KOPT-K1 (cell line): ENCODE measurements around the gene ASH1L.
A peak's percentile ranks its signal among the peaks of the same experiment; 100 is the strongest.
"Not testable (repeated sequence)": the region's sequence is repeated elsewhere in the genome, so short reads cannot be mapped to it uniquely, and the experiment has no call there.

Experiments used
- H3K27ac ChIP-seq: fragments of 200-600 bp; sonication (generic); 2 replicates; pipeline ENCODE4 v1.5.1; 2016; ENCODE audit warnings: antibody characterized with exemption, mild to moderate bottlenecking, low read depth, low read length; ENCODE audit not compliant: poor library complexity, severe bottlenecking
- H3K36me3 ChIP-seq: fragments of 200-600 bp; sonication (generic); 2 replicates; pipeline ENCODE4 v1.5.1; 2017; ENCODE audit warnings: antibody characterized with exemption, mild to moderate bottlenecking, low read length, moderate library complexity; ENCODE audit not compliant: insufficient read depth
- H3K9me3 ChIP-seq: fragments of 200-600 bp; sonication (generic); 2 replicates; pipeline ENCODE4 v1.5.1; 2017; ENCODE audit warnings: antibody characterized with exemption, low read length, mild to moderate bottlenecking; ENCODE audit not compliant: insufficient read depth, poor library complexity, severe bottlenecking

ASH1L gene, protein sequence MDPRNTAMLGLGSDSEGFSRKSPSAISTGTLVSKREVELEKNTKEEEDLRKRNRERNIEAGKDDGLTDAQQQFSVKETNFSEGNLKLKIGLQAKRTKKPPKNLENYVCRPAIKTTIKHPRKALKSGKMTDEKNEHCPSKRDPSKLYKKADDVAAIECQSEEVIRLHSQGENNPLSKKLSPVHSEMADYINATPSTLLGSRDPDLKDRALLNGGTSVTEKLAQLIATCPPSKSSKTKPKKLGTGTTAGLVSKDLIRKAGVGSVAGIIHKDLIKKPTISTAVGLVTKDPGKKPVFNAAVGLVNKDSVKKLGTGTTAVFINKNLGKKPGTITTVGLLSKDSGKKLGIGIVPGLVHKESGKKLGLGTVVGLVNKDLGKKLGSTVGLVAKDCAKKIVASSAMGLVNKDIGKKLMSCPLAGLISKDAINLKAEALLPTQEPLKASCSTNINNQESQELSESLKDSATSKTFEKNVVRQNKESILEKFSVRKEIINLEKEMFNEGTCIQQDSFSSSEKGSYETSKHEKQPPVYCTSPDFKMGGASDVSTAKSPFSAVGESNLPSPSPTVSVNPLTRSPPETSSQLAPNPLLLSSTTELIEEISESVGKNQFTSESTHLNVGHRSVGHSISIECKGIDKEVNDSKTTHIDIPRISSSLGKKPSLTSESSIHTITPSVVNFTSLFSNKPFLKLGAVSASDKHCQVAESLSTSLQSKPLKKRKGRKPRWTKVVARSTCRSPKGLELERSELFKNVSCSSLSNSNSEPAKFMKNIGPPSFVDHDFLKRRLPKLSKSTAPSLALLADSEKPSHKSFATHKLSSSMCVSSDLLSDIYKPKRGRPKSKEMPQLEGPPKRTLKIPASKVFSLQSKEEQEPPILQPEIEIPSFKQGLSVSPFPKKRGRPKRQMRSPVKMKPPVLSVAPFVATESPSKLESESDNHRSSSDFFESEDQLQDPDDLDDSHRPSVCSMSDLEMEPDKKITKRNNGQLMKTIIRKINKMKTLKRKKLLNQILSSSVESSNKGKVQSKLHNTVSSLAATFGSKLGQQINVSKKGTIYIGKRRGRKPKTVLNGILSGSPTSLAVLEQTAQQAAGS (N-terminal part only)

DNA sequence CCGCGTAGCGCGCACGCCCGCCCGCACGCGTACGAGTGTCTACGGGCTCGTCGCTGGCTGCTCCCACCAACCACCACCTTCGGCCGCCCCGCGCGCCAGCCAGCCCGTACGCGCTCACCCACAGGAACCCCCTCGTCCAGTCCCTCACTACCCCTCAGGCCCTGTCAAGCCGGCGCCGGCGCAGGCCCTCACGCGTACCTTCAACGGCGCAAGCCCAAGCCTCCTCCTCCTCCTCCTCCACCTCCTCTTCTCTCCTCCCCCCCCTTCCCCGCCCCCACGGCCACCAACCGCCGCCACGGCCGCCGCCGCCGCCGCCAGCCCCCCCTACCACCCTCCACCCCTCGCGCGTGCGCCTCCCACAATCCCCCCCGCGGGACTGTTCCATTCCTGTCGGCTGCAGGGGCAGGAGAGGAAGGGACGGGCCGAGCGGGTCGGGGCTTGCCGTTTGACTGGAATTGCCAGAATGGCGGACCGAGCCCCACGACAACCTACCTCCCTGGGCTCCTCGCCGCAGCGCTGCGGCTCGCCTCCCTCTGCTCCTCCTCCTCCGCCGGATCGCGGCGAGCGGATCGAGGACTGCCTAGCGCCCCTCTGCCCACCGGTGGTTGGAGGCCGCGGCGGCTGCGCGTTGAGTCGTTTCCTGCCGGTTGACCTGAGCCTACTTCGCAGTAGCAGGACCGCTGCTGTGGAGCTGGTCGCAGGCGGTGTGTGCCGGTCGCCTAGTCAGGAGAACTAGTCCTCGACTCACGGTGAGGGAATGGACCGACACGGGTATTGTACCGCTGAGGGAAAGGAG, at the start of gene ASH1L:
Gene ASH1L, minus strand, starts transcription at position 223 of the 796 bp plus-strand sequence. CDS start 41,284 bp downstream, outside the sequence.
- peaks cover 31% of the 10 kb centered on the region for H3K36me3 ChIP-seq
- H3K27ac ChIP-seq, result peak within 1 kb of the TSS; percentile 97
- no peaks in the 10 kb centered on the region for H3K9me3 ChIP-seq

DNA sequence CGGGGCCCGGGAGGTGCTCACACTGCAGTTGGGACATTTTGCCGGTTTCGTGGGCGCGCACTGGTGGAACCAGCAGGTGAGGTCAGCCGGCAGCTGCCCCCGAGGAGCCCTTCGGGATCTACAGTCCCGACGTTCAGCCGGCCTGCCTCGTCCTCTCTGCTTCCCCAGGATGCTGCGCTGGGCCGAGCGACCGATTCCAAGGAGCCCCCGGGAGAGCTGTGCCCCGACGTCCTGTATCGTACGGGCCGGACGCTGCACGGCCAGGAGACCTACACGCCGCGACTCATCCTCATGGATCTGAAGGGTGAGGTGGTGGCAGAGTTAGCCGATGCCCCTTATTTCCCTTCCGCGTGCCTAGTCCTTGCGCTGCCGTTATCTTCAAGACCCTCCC, 47.6 kb upstream of the ASH1L start:
- not testable (repeated sequence) for H3K9me3 ChIP-seq, H3K27ac ChIP-seq
- peaks cover 20% of the 10 kb centered on the region for H3K36me3 ChIP-seq

DNA sequence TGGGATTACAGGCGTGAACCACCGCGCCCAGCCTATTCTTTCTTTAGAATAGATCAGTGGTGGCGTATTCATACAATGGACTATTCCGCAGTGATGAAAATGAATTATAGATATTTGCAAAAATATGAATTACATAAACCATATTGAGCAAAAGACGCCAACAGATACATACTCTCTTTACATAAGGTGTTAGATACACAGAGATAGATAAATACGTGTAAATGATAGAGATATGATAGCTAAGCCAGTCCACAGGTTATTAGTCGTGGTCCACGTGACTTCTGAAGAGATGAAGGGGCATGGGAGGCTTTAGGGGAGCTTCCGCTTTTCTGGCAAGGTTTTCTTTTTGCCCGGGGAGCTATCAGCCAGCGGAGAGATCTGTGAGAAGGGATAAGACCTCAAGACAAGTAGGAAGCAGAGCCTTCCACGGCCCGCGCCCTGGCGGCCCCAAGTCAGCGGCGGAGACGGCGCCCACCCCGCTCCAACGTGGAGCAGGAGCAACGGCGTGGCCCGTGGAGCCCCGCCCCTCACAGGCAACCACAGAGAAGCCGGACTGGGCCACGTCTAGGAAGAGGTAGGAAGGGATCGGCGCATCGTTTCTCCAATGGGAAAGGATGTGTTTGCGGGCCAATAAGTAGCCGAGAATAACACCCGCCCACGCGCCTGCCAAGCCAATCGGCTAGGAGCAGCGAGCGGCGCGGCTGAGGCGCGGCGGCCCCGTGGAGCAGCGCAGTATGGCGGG, 47.1 kb upstream of the ASH1L start, which contains the start of gene MSTO1:
Gene MSTO1, plus strand, starts transcription at position 704 of the 742 bp plus-strand sequence. Its CDS starts 31 bp downstream, at position 735.
- Histone ChIP-seq H3K27ac (peak within 1 kb of the TSS; percentile 86), H3K36me3 (peaks cover 18% of the 10 kb centered on the region)

DNA sequence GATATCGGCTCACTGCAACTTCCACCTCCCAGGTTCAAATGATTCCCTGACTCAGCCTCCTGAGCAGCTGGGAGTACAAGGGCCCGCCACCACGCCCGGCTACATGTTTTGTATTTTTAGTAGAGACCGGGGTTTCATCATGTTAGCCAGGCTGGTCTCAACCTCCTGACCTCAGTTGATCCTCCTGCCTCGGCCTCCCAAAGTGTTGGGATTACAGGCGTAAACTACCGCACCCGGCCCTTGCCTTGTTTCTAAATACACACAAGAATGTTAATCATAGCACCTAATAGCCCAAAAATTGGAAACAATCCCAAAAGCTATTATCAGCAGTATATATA, 46.3 kb upstream of the ASH1L start:
- H3K27ac ChIP-seq, result no peak overlapping the region
- H3K9me3 ChIP-seq, result no peaks in the 10 kb centered on the region
- peaks cover 15% of the 10 kb centered on the region for H3K36me3 ChIP-seq

More for the DNA sequence above, 47.1 kb upstream of the ASH1L start, which contains the start of gene MSTO1:
- H3K9me3 ChIP-seq, result no peaks in the 10 kb centered on the region

DNA sequence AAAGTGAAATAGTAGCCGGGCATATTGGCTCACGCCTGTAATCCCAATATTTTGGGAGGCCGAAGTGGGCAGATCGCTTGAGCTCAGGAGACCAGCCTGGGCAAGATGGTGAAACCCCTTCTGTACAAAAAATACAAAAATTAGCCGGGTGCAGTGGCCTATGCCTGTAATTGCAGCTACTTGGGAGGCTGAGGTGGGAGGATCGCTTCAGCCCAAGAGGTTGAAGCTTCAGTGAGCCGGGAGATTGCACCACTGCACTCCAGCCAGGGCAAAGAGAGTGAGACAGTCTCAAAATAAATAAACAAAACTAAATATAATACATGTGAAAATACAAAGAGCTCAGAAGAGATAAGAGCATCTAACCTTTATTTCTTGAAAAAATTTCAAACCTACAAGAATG, 45.1 kb upstream of the ASH1L start:
- H3K9me3 ChIP-seq, result no peaks in the 10 kb centered on the region
- peaks cover 8% of the 10 kb centered on the region for H3K36me3 ChIP-seq
- no peak overlapping the region for H3K27ac ChIP-seq

DNA sequence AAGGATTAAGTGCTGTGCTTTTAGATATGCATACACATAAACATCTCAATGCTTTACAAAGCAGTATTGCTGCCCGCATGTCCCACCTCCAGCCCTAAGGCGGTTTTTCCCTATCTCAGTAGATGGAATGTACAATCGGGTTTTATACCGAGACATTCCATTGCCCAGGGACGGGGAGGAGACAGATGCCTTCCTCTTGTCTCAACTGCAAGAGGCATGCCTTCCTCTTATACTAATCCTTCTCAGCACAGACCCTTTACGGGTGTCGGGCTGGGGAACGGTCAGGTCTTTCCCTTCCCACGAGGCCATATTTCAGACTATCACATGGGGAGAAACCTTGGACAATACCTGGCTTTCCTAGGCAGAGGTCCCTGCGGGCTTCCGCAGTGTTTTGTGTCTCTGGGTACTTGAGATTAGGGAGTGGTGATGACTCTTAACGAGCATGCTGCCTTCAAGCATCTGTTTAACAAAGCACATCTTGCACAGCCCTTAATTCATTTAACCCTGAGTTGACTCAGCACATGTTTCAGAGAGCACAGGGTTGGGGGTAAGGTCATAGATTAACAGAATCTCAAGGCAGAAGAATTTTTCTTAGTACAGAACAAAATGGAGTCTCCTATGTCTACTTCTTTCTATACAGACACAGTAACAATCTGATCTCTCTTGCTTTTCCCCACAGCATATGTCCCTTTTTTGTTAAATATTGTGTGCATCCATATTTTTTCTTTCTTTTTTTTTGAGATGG, 37.4 kb upstream of the ASH1L start:
- H3K9me3 ChIP-seq, H3K27ac ChIP-seq, H3K36me3 ChIP-seq: not testable (repeated sequence)

DNA sequence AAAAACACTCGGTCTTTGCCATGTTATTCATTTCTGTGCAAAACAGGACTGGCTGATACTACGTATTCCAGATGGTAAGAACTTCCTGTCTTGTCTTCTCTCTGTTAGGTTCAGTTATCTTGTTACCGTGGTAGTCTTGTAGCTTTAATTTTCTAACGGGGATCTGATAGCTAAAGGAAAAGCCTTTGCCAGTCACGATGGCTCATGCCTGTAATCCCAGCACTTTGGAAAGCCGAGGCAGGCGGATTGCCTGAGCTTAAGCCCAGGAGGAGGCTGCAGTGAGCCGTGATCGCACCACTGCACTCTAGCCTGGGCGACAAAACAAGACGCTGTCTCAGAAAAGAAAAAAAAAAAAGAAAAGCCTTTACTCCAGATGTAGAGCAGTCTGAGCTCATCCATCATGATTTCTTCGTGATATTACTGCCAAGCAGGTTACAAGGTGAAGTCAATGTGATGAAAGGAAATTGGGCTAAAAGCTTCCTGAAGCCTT, 36.3 kb upstream of the ASH1L start:
- Histone ChIP-seq H3K36me3 (no peaks in the 10 kb centered on the region), H3K27ac (no peak overlapping the region), H3K9me3 (no peaks in the 10 kb centered on the region)

DNA sequence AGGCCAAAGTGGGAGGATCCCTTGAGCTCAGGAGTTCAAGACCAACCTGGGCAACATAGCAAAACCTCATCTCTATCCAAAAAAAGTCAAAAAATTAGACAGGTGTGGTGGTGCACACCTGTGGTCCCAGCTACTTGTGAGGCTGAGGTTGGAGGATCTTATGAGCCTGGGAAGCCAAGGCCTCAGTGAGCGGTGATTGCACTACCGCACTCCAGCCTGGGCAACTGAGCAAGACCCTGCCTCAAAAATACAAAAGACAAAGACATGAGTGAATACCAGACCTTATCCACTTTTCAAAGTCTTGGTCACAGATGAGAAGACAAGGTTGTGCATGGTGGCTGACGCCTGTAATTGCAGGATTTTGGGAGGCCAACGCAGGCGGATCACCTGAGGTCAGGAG, 34.3 kb upstream of the ASH1L start:
- no peaks in the 10 kb centered on the region for H3K9me3 ChIP-seq
- H3K27ac ChIP-seq, result no peak overlapping the region
- H3K36me3 ChIP-seq, result no peaks in the 10 kb centered on the region

DNA sequence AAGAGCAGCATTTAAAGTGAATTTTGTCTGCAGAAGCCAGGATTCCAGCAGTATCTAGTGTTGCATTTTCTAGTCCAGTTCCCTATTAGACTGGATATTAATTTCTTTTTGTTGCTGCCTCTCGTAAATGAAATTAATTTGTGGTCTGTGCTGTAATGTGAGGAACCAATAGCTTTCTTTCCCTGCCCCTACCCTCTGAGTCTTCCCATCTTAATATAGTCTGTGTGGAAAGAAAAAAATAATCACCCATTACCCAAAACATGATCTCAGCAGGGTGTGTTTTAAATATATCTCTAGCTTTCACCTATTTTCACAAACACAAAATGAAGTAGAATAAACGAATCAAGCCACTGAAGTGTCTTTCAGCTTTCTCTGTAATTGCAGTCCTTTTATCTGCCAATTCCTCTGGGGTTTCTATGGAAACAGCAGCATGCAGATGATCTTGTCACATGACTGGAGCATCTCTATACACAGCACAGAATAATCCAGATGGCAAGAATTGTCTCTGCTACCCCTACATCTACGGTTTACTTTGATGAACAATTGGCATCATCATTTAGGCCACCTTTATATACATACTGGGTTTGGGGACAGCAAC, 33.4 kb upstream of the ASH1L start:
- H3K9me3 ChIP-seq, H3K27ac ChIP-seq, H3K36me3 ChIP-seq: not testable (repeated sequence)

DNA sequence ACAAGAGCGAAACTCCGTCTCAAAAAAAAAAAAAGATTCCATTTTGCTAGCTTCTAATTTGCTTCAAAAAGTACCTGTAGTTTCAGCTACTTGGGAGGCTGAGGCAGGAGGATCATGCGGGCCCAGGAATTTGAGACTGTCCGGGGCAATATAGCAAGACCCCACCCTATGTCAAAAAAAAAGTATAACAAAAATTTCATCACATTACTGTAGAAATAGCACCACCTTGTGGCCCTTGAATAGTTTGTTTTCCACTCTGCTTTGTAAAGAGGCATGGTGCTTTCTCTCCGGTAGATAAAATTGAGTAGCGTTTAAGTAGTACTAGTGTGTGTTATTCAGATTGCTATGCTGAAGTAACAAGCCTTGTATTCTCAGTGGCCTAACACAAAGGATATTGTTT, 29.2 kb upstream of the ASH1L start:
- Histone ChIP-seq H3K36me3 (no peaks in the 10 kb centered on the region), H3K9me3 (no peaks in the 10 kb centered on the region), H3K27ac (no peak overlapping the region)

DNA sequence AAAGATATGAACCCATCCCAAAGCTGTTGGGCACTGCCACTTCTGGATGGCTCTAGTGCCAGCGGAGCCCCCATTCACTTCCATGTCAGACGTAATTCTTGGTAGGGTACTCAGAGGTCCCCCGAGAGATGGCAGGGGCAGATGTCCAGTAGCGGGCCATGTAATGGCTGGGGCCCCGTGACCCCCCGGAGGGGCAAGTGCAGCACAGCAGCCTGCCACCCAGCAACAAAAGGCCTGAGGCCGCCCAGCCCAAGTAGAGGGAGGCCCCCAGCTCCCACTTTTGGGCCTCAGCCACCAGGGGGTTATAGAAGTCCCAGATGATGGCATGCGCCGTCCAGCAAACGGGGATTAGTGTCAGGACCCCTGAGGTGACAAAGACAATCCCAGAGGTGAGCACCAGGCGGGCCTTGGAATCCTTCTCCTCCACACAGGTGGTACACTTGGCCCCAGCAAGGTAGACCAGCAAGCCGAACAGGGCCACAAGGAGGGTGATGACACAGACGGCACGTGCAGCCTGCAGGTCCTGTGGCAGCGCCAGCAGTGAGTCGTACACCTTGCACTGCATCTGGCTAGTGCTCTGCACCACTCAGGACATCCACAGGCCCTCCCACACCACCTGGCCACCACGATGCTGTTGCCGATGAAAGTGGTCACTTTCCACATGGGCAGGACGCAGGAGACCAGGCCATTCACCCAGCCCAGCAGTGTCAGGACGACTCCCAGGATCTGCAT, 28.1 kb upstream of the ASH1L start:
- H3K9me3 ChIP-seq, H3K27ac ChIP-seq, H3K36me3 ChIP-seq: not testable (repeated sequence)

DNA sequence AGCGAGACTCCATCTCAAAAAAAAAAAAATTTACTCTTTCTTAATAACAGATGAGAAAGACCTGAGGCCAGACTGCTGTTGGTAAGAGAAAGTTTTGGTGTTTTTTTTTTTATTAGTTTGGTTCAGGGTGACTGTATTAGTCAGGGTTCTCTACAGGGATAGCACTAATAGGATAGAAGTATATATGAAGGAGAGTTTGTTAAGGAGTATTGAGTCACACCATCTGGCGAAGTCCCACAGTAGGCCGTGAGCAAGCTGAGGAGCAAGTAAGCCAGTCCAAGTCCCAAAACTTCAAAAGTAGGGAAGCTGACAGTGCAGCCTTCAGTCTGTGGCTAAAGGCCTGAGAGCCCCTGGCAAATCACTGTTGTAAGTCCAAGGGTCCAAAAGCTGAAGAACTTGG, 26.7 kb upstream of the ASH1L start:
- not testable (repeated sequence) for H3K36me3 ChIP-seq, H3K9me3 ChIP-seq, H3K27ac ChIP-seq

DNA sequence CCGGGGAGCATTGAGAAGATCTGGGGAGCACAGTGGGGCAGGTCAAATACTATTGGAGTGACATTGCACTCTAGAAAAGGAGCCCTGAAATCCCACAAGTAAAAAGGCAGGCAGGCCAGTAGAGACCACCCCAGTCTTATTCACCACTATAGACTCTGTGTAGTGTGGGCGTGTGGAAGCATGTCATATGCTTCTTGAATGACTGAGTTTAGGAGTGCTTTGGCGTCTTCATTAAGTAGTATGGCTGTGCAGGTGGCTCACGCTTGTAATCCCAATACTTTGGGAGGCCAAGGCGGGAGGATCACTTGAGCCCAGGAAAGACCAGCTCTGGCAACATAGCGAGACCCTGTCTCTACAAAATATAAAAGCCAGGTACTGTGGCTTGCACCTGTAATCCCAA, 21.2 kb upstream of the ASH1L start:
- H3K36me3 ChIP-seq, H3K9me3 ChIP-seq, H3K27ac ChIP-seq: not testable (repeated sequence)
